GM23248 (cell line): ENCODE measurements around the gene SLC12A3. TPM values are rescaled to one million over a fixed set of nuclear protein-coding genes. Genes with fewer than 3 reads are reported as not detected.

Source experiments
- DNase-seq: peaks from one replicate; pipeline ENCODE4 v3.0.0-alpha.2; 2015
- H2AFZ ChIP-seq: fragments of 200-600 bp; sonication (generic); 2 replicates; pipeline ENCODE4 v1.6.1; 2016; ENCODE audit warnings: antibody characterized with exemption
- H3F3A ChIP-seq: fragments of 200-600 bp; sonication (generic); 2 replicates; pipeline ENCODE4 v1.6.1; 2016; ENCODE audit warnings: mild to moderate bottlenecking, antibody characterized with exemption, mixed run types; ENCODE audit not compliant: insufficient read depth
- H3K27ac ChIP-seq: fragments of 200-600 bp; sonication (generic); 2 replicates; pipeline ENCODE4 v1.5.1; 2016; ENCODE audit warnings: mild to moderate bottlenecking
- H3K27me3 ChIP-seq: fragments of 200-600 bp; sonication (generic); replicated peaks from 2 replicates; pipeline ENCODE4 v1.6.1; 2016; ENCODE audit warnings: mild to moderate bottlenecking; ENCODE audit not compliant: insufficient read depth
- H3K36me3 ChIP-seq: fragments of 200-600 bp; sonication (generic); 2 replicates; pipeline ENCODE4 v1.6.1; 2016; ENCODE audit warnings: low read depth, mild to moderate bottlenecking
- H3K4me1 ChIP-seq: fragments of 200-600 bp; sonication (generic); 2 replicates; pipeline ENCODE4 v1.6.1; 2016; ENCODE audit warnings: mild to moderate bottlenecking; ENCODE audit not compliant: insufficient read depth
- H3K4me2 ChIP-seq: fragments of 200-600 bp; sonication (generic); one replicate; pipeline ENCODE4 v1.6.1; 2016; ENCODE audit warnings: mild to moderate bottlenecking; ENCODE audit not compliant: unreplicated experiment
- H3K4me3 ChIP-seq: fragments of 200-600 bp; sonication (generic); 2 replicates; pipeline ENCODE4 v1.5.1; 2016; ENCODE audit warnings: mild to moderate bottlenecking
- H3K79me2 ChIP-seq: fragments of 200-600 bp; sonication (generic); 2 replicates; pipeline ENCODE4 v1.6.1; 2016; ENCODE audit warnings: mild to moderate bottlenecking; ENCODE audit not compliant: insufficient read depth
- H3K9ac ChIP-seq: fragments of 200-600 bp; sonication (generic); 2 replicates; pipeline ENCODE4 v1.6.1; 2016; ENCODE audit warnings: mild to moderate bottlenecking
- H3K9me2 ChIP-seq: fragments of 200-600 bp; sonication (generic); 2 replicates; pipeline ENCODE4 v1.6.1; 2016; ENCODE audit warnings: mixed run types, mild to moderate bottlenecking, moderate library complexity; ENCODE audit not compliant: insufficient read depth
- H3K9me3 ChIP-seq: fragments of 200-600 bp; sonication (generic); one replicate; pipeline ENCODE4 v1.6.1; 2017; ENCODE audit warnings: low read depth
- H4K20me1 ChIP-seq: fragments of 200-600 bp; sonication (generic); 2 replicates; pipeline ENCODE4 v1.6.0; 2016; ENCODE audit not compliant: insufficient read depth
- EZH2 ChIP-seq: fragments of 200-600 bp; sonication (generic); IDR thresholded peaks from 2 replicates; pipeline ENCODE4 v1.6.1; 2018; ENCODE audit warnings: antibody characterized with exemption, mild to moderate bottlenecking; ENCODE audit not compliant: insufficient read depth, poor library complexity, severe bottlenecking
- EZH2phosphoT487 ChIP-seq: fragments of 200-600 bp; sonication (generic); IDR thresholded peaks from 2 replicates; pipeline ENCODE4 v1.6.1; 2018; ENCODE audit warnings: antibody characterized with exemption, moderate library complexity, mild to moderate bottlenecking, low read depth; ENCODE audit not compliant: insufficient read depth
- WGBS, 2 experiments: methylation state at CpG; one replicate each; pipeline ENCODE4 v1.1.6; 2015 to 2017; ENCODE audit warnings: low lambda C conversion rate in 2 of 2, low coverage in 1 of 2; ENCODE audit errors: missing lambda C conversion rate in 2 of 2; 5-methylcytosine and 5-hydroxymethylcytosine counted together
- in situ Hi-C: fragments of 300-500 bp; cut with MboI; formaldehyde crosslinking; loops from 2 replicates; pipeline ENCODE4 v1.15.0; 2020
- microRNA counts: library from miRNA; unstranded; fragments of <30 nt; microRNA quantifications from one replicate; lab custom pipeline; 2016
- microRNA-seq: library from miRNA; unstranded; fragments of <30 nt; microRNA quantifications from one replicate; pipeline ENCODE4, GENCODE V29; 2016; ENCODE audit warnings: borderline number of aligned reads
- polyA plus RNA-seq: library from polyadenylated mRNA; unstranded; fragments of >200 nt; fragmentation: Nextera tagmentation; extraction: Ambion mirVana; gene quantifications from 2 replicates; pipeline ENCODE4 v1.2.1, GENCODE V29; 2016
- small RNA-seq: library from RNA; depleted of rRNA; stranded (forward); fragments of <200 nt; gene quantifications from one replicate; pipeline ENCODE3, GENCODE V24; 2014; ENCODE audit warnings: low read depth, low replicate concordance
- total RNA-seq: library from RNA; depleted of rRNA; stranded (reverse); fragments of >200 nt; shearing (Covaris generic); gene quantifications from 2 replicates; pipeline ENCODE4 v1.2.3, GENCODE V29; 2014; rRNA removed

Gene SLC12A3
- total and polyA plus RNA-seq, 2 experiments from 2014 or later, result not detected

- H2AFZ ChIP-seq, result no peak overlapping the region
- peak; percentile 82 for DNase-seq
- peaks cover 17% of the 10 kb centered on the region for H3K4me1 ChIP-seq
- H3K4me3 ChIP-seq, result no peak overlapping the region
- no peaks in the 10 kb centered on the region for H3K9me2 ChIP-seq
- peak overlapping the region; percentile 76 for H3K27ac ChIP-seq
- no peaks in the 10 kb centered on the region for H3K79me2 ChIP-seq
- no peaks in the 10 kb centered on the region for H3K27me3 ChIP-seq
- H3K36me3 ChIP-seq, result no peaks in the 10 kb centered on the region
- H3K9me3 ChIP-seq, result no peaks in the 10 kb centered on the region
- peaks cover 13% of the 10 kb centered on the region for H3F3A ChIP-seq
- in situ Hi-C loops, result no loop called here
- H3K9ac ChIP-seq, result no peak overlapping the region
- WGBS, 2 experiments, result 47 to 50% methylated on average over 29 to 30 of the region's 30 CpGs
- H3K4me2 ChIP-seq, result no peak overlapping the region
- no peak for TF ChIP-seq EZH2
- TF ChIP-seq EZH2phosphoT487, result 0 out of 2 replicates have a peak, but pooled peaks have one; percentile 67
- H4K20me1 ChIP-seq, result no peaks in the 10 kb centered on the region
Measured at GRCh38 chr16:56964243-56965148, 99.5 kb downstream of the SLC12A3 start.

MicroRNA genes within 50 kb of the gene (microRNA counts, 767-probe panel; counts per million panel counts)
- microRNA hsa-miR-138-5p (lab: Ali Mortazavi, UCI), result 447 counts per million, percentile 86 among the panel's probes with 10 or more counts

Small RNA genes within 50 kb of the gene (microRNA-seq; reads per million reads assigned to microRNA genes)
- gene MIR138-2, result 28.1 reads per million, percentile 33 among the genes with 10 or more reads in this experiment
- gene MIR6863, result not detected

Small RNA genes within 50 kb of the gene (small RNA-seq; reads per million reads assigned to genes)
- gene MIR138-2, result not detected

Other genes with a start within 250 kb of the SLC12A3 start
- 178 TPM in 2 replicates for gene MT1E, start 239.4 kb upstream of the SLC12A3 start, total RNA-seq
- gene MT1E, start 239.4 kb upstream of the SLC12A3 start, polyA plus RNA-seq, result 329 and 352 TPM in 2 replicates
- 3.8 and 8.2 TPM in 2 replicates for gene MT1M, start 232.5 kb upstream of the SLC12A3 start, total RNA-seq
- gene MT1M, start 232.5 kb upstream of the SLC12A3 start, polyA plus RNA-seq, result 15.2 and 20.1 TPM in 2 replicates
- not detected in 2 replicates for gene MT1A, start 226.5 kb upstream of the SLC12A3 start, total RNA-seq
- 2.3 and 3.3 TPM in 2 replicates for gene MT1A, start 226.5 kb upstream of the SLC12A3 start, polyA plus RNA-seq
- not detected in 2 replicates for gene MT1B, start 213.3 kb upstream of the SLC12A3 start, total RNA-seq
- gene MT1B, start 213.3 kb upstream of the SLC12A3 start, polyA plus RNA-seq, result not detected in 2 replicates
- gene MT1F, start 207.2 kb upstream of the SLC12A3 start, total RNA-seq, result 1.1 TPM in 1 of 2 replicates, not detected in the other
- gene MT1F, start 207.2 kb upstream of the SLC12A3 start, polyA plus RNA-seq, result 4.5 and 5.4 TPM in 2 replicates
- gene MT1G, start 197.1 kb upstream of the SLC12A3 start, total RNA-seq, result not detected in 2 replicates
- gene MT1G, start 197.1 kb upstream of the SLC12A3 start, polyA plus RNA-seq, result 3.3 and 4.4 TPM in 2 replicates
- not detected in 2 replicates for gene MT1H, start 195.4 kb upstream of the SLC12A3 start, total RNA-seq
- not detected in 2 replicates for gene MT1H, start 195.4 kb upstream of the SLC12A3 start, polyA plus RNA-seq
- gene MT1X, start 182.7 kb upstream of the SLC12A3 start, total RNA-seq, result 26.2 and 113 TPM in 2 replicates
- 126 and 146 TPM in 2 replicates for gene MT1X, start 182.7 kb upstream of the SLC12A3 start, polyA plus RNA-seq
- 40.3 and 47.1 TPM in 2 replicates for gene NUP93, start 135.1 kb upstream of the SLC12A3 start, total RNA-seq
- 49.6 and 51.2 TPM in 2 replicates for gene NUP93, start 135.1 kb upstream of the SLC12A3 start, polyA plus RNA-seq
- gene HERPUD1, start 66.9 kb downstream of the SLC12A3 start, total RNA-seq, result 218 TPM in 2 replicates
- 299 and 302 TPM in 2 replicates for gene HERPUD1, start 66.9 kb downstream of the SLC12A3 start, polyA plus RNA-seq
- gene CETP, start 96.7 kb downstream of the SLC12A3 start, total RNA-seq, result not detected in 2 replicates
- not detected in 2 replicates for gene CETP, start 96.7 kb downstream of the SLC12A3 start, polyA plus RNA-seq
- 17.1 and 23.8 TPM in 2 replicates for gene NLRC5, start 124.3 kb downstream of the SLC12A3 start, total RNA-seq
- 9.3 and 10.6 TPM in 2 replicates for gene NLRC5, start 124.3 kb downstream of the SLC12A3 start, polyA plus RNA-seq
- gene CPNE2, start 227.4 kb downstream of the SLC12A3 start, total RNA-seq, result 7.3 and 13.9 TPM in 2 replicates
- gene CPNE2, start 227.4 kb downstream of the SLC12A3 start, polyA plus RNA-seq, result 9.0 and 11.6 TPM in 2 replicates